Heart right ventricle (tissue), 16 donors: ENCODE results near the gene KRIT1. TPM values are rescaled to one million over a fixed set of nuclear protein-coding genes. Genes with fewer than 3 reads are reported as not detected.

Experiments
- ATAC-seq, 8 donors: fragments of 200-7000 bp; cut with Tn5 transposase; one replicate each; pipeline ENCODE4 v1.9.1; 2020; ENCODE audit warnings: mild to moderate bottlenecking in 8 of 8, moderate library complexity in 8 of 8, moderate number of reproducible peaks in 1 of 8
- DNase-seq, 2 donors: peaks; one replicate each; pipeline ENCODE4 v3.0.0-alpha.2; 2020
- H3K27ac ChIP-seq, 10 donors: fragments of 200-600 bp; sonication (generic) in 2 of 10; one replicate each; pipeline versions ENCODE4 v1.5.0 to v1.8.0; 2020 to 2022; ENCODE audit warnings: mild to moderate bottlenecking in 3 of 10
- H3K27me3 ChIP-seq, 7 donors: fragments of 200-600 bp; one replicate each; pipeline ENCODE4 v1.8.0; 2021 to 2022; ENCODE audit warnings: mild to moderate bottlenecking in 2 of 7
- H3K36me3 ChIP-seq, 9 donors: fragments of 200-600 bp; sonication (generic) in 1 of 9; one replicate each; pipeline versions ENCODE4 v1.5.0 to v1.8.0; 2020 to 2022; ENCODE audit warnings: mild to moderate bottlenecking in 2 of 9
- H3K4me1 ChIP-seq, 9 donors: fragments of 200-600 bp; sonication (generic) in 1 of 9; one replicate each; pipeline versions ENCODE4 v1.5.0 to v1.8.0; 2020 to 2022; ENCODE audit warnings: mild to moderate bottlenecking in 4 of 9
- H3K4me3 ChIP-seq, 10 donors: fragments of 200-600 bp; sonication (generic) in 2 of 10; one replicate each; pipeline versions ENCODE4 v1.5.0 to v1.8.0; 2020 to 2022; ENCODE audit warnings: mild to moderate bottlenecking in 7 of 10, moderate library complexity in 2 of 10
- H3K9me3 ChIP-seq, 11 donors: fragments of 200-600 bp in 10 of 11; sonication (generic) in 2 of 11; one replicate each; pipeline versions ENCODE4 v1.5.0 to v1.8.0; 2013 to 2022; ENCODE audit warnings: mild to moderate bottlenecking in 2 of 11, control low read depth in 1 of 11, moderate library complexity in 1 of 11
- CTCF ChIP-seq, 9 donors: fragments of 200-600 bp; sonication (generic) in 2 of 9; IDR thresholded peaks; one replicate each; pipeline versions ENCODE4 v1.5.0 to v1.8.0; 2021 to 2022; ENCODE audit warnings: antibody characterized with exemption in 9 of 9, mild to moderate bottlenecking in 5 of 9, moderate library complexity in 1 of 9
- WGBS, 2 donors: extraction: QIAGEN DNeasy Blood & Tissue Kit; methylation state at CpG; one replicate each; pipeline ENCODE4 v1.1.7; 2013; ENCODE audit warnings: inconsistent platforms in 1 of 2; 5-methylcytosine and 5-hydroxymethylcytosine counted together
- intact Hi-C, 10 donors: fragments of 100-400 bp; cut with DNase I; formaldehyde crosslinking; loops; one replicate each; pipeline versions ENCODE4 v1.11.1 to v1.14.2; 2022
- polyA plus RNA-seq, 2 donors: library from polyadenylated mRNA; stranded (reverse); fragments of 200-250 nt; gene quantifications; one replicate each; pipeline ENCODE4 v1.2.3, GENCODE V29; 2013
- total RNA-seq, 10 donors: library from RNA; stranded (reverse); fragmentation: NEBNext Ultra II Directional in 3 of 10; extraction: Animal tissue kit (Norgen Biotek cat#: 25700) in 3 of 10; gene quantifications; one replicate each; pipeline versions ENCODE4 v1.2.1 to v1.2.4, GENCODE V29; 2021 to 2023
- donor health status: Arrhythmogenic right ventricular cardiomyopathy.
- donor health status: ischemic (EF 13 %, LVEDD 7.1; RV severe dilation, severe dysfunction).
- donor health status: healthy with polysubstance abuse.
- donor health status: DM: no; HTN: yes; CAD: no.
- donor health status: DM: no; HTN: no; CAD: no.
- donor health status: ischemic (EF 25% LVEDD 6.9; RV normal size, moderate dysfunction).
- donor health status: ischemic (EF 25% LVEDD 5.7; RV mildly dilated, moderate dysfunction).
- donor health status: healthy.
- donor health status: DM: yes; HTN: yes; CAD: no.
- donor health status: Ischemic cardiomyopathy.
- donor health status: ischemic (EF 35%, LVEDD 5.7; RV mildly dilated, moderate dysfunction).
- donor health status: nonischemic (EF 11% LVEDD 7.7; RV severe dilation, severe dysfunction).
- donor health status: DM: yes; HTN: yes; CAD: no.
- donor health status: PGD.
- donor health status: ischemic (EF 29% LVEDD 5.4; RV normal size, mild dysfunction).
- donor health status: nonischemic (EF 23%, LVEDD 6.1; RV moderate dilation, normal function).

KRIT1 gene
- total and polyA plus RNA-seq, 12 donors: 12.0 to 40.8 (median 30.7) TPM

GRCh38 chr7:92281031-92281430 lies 35.3 kb upstream of the KRIT1 start:
- H3K4me3 ChIP-seq: no peak overlapping the region
- ATAC-seq: no peak
- no peak for DNase-seq
- H3K36me3 ChIP-seq: no peaks in the 10 kb centered on the region
- H3K27ac ChIP-seq: no peak overlapping the region
- peaks cover 0 to 12% (median 4%) of the 10 kb centered on the region in 11 donors for H3K9me3 ChIP-seq
- H3K4me1 ChIP-seq: peaks cover 0 to 41% (median 15%) of the 10 kb centered on the region in 9 donors
- TF ChIP-seq CTCF (IDR thresholded peaks at IDR 0.05): no peak
- WGBS, 2 donors: 92 to 95% methylated on average over 2 of the region's 2 CpGs
- no peaks in the 10 kb centered on the region for H3K27me3 ChIP-seq
- intact Hi-C loops: no loop called here

GRCh38 chr7:92279396-92280031 lies 33.8 kb upstream of the KRIT1 start:
- Histone ChIP-seq H3K4me3 (no peak overlapping the region), H3K27me3 (no peaks in the 10 kb centered on the region), H3K27ac (no peak overlapping the region), H3K9me3 (peaks cover 0 to 12% (median 4%) of the 10 kb centered on the region in 11 donors), H3K36me3 (no peaks in the 10 kb centered on the region), H3K4me1 (peaks cover 0 to 41% (median 15%) of the 10 kb centered on the region in 9 donors)
- DNase-seq (no peak), ATAC-seq (no peak)
- intact Hi-C loops: no loop called here
- WGBS, 2 donors: 47 to 64% methylated on average over 2 of the region's 2 CpGs
- TF ChIP-seq CTCF (IDR thresholded peaks at IDR 0.05): no peak

- peaks cover 0 to 26% (median 9%) of the 10 kb centered on the region in 9 donors for H3K4me1 ChIP-seq
- TF ChIP-seq CTCF (IDR thresholded peaks at IDR 0.05): no peak
- peaks cover 0 to 12% (median 4%) of the 10 kb centered on the region in 11 donors for H3K9me3 ChIP-seq
- DNase-seq: no peak
- peaks cover 0 to 3% (median 0%) of the 10 kb centered on the region in 9 donors for H3K36me3 ChIP-seq
- H3K27ac ChIP-seq: no peak overlapping the region
- H3K4me3 ChIP-seq: no peak overlapping the region
- 75 to 87% methylated on average over 2 of the region's 2 CpGs for WGBS, 2 donors
- intact Hi-C loops: no loop called here
- ATAC-seq: no peak
- H3K27me3 ChIP-seq: no peaks in the 10 kb centered on the region
These were observed 30.7 kb upstream of the KRIT1 start for GRCh38 chr7:92276460-92276864.

GRCh38 chr7:92275327-92275726 lies 29.6 kb upstream of the KRIT1 start:
- Histone ChIP-seq H3K9me3 (peaks cover 0 to 2% (median 0%) of the 10 kb centered on the region in 11 donors), H3K27ac (no peak overlapping the region), H3K4me1 (peaks cover 0 to 26% (median 9%) of the 10 kb centered on the region in 9 donors), H3K4me3 (no peak overlapping the region), H3K27me3 (no peaks in the 10 kb centered on the region), H3K36me3 (peaks cover 0 to 3% (median 0%) of the 10 kb centered on the region in 9 donors)
- WGBS, 2 donors: 89 to 90% methylated on average over 4 of the region's 4 CpGs
- DNase-seq (no peak), ATAC-seq (no peak)
- TF ChIP-seq CTCF (IDR thresholded peaks at IDR 0.05): no peak
- intact Hi-C loops: no loop called here
